H1 (cell line): ENCODE data around the gene MYCBPAP. TPM values are rescaled to one million over a fixed set of nuclear protein-coding genes. Genes with fewer than 3 reads are reported as not detected.

Experiments used
- KDM5A ChIP-seq: fragments of 200-600 bp; IDR thresholded peaks from 2 replicates; pipeline ENCODE4 v1.7.1; 2012; ENCODE audit warnings: mild to moderate bottlenecking, low read length, inconsistent platforms, mixed read lengths
- polyA plus RNA-seq, 7 experiments: library from polyadenylated mRNA; depleted of rRNA in 3 of 7; stranded (reverse) in 5 of 7; unstranded in 2 of 7; fragments of >200 nt in 5 of 7; fragments of 200-250 nt in 2 of 7; gene quantifications; 1 replicate in 5 of 7; 2 replicates in 1 of 7; 4 replicates in 1 of 7; pipeline versions ENCODE4 v1.2.1 to v1.2.3, GENCODE V29; 2011 to 2013; ENCODE audit warnings: missing spikeins in 2 of 7, mixed read lengths in 2 of 7
- total RNA-seq: library from RNA; stranded (reverse); fragmentation: NEBNext Ultra II Directional; extraction: Animal tissue kit (Norgen Biotek cat#: 25700); gene quantifications from 2 replicates; pipeline ENCODE4 v1.2.1, GENCODE V29; 2021
- TF ChIP-seq, protein P1 (sequence below): fragments of 300-600 bp; sonication (generic); IDR thresholded peaks from 2 replicates; pipeline ENCODE4 v1.7.1; 2012; ENCODE audit warnings: low read length, moderate library complexity, mild to moderate bottlenecking, inconsistent platforms; ENCODE audit not compliant: insufficient replicate concordance

MYCBPAP gene
- total and polyA plus RNA-seq, 2 of the 8 experiments (the other 6 are each of a cell fraction or from before 2014, with no cell fraction given): 0.89 to 3.3 TPM

DNA sequence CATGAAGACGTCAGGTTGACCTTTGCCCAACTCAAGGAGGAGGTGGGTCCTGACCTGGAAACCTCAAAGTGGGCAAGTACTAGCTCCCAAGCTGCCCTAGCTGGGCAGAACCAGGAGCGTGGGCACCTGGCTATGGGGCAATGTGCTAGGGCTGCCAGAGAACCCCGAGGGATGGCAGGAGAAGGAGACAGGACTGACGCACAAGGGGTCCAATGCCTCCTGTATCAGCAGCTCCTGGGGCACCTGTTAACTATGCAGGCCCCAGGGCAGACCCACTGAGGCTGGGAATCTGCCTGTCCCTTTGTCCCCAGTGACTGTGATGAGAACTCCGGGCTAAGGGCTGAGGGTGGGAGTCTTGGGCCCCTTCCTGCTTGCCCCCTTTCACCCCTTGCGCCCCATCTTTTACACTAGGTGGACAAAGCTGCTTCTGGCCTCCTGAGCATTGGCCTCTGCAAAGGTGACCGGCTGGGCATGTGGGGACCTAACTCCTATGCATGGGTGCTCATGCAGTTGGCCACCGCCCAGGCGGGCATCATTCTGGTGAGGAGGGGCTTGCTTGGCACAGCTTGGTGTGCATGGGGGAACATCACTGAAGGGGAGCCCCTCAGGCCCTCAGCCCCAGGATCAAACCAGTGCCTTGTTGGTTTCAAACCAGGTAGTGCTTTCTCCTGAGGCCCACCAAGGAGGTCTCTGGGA, 47.3 kb upstream of the MYCBPAP start (continued):
- TF ChIP-seq, protein P1, sequence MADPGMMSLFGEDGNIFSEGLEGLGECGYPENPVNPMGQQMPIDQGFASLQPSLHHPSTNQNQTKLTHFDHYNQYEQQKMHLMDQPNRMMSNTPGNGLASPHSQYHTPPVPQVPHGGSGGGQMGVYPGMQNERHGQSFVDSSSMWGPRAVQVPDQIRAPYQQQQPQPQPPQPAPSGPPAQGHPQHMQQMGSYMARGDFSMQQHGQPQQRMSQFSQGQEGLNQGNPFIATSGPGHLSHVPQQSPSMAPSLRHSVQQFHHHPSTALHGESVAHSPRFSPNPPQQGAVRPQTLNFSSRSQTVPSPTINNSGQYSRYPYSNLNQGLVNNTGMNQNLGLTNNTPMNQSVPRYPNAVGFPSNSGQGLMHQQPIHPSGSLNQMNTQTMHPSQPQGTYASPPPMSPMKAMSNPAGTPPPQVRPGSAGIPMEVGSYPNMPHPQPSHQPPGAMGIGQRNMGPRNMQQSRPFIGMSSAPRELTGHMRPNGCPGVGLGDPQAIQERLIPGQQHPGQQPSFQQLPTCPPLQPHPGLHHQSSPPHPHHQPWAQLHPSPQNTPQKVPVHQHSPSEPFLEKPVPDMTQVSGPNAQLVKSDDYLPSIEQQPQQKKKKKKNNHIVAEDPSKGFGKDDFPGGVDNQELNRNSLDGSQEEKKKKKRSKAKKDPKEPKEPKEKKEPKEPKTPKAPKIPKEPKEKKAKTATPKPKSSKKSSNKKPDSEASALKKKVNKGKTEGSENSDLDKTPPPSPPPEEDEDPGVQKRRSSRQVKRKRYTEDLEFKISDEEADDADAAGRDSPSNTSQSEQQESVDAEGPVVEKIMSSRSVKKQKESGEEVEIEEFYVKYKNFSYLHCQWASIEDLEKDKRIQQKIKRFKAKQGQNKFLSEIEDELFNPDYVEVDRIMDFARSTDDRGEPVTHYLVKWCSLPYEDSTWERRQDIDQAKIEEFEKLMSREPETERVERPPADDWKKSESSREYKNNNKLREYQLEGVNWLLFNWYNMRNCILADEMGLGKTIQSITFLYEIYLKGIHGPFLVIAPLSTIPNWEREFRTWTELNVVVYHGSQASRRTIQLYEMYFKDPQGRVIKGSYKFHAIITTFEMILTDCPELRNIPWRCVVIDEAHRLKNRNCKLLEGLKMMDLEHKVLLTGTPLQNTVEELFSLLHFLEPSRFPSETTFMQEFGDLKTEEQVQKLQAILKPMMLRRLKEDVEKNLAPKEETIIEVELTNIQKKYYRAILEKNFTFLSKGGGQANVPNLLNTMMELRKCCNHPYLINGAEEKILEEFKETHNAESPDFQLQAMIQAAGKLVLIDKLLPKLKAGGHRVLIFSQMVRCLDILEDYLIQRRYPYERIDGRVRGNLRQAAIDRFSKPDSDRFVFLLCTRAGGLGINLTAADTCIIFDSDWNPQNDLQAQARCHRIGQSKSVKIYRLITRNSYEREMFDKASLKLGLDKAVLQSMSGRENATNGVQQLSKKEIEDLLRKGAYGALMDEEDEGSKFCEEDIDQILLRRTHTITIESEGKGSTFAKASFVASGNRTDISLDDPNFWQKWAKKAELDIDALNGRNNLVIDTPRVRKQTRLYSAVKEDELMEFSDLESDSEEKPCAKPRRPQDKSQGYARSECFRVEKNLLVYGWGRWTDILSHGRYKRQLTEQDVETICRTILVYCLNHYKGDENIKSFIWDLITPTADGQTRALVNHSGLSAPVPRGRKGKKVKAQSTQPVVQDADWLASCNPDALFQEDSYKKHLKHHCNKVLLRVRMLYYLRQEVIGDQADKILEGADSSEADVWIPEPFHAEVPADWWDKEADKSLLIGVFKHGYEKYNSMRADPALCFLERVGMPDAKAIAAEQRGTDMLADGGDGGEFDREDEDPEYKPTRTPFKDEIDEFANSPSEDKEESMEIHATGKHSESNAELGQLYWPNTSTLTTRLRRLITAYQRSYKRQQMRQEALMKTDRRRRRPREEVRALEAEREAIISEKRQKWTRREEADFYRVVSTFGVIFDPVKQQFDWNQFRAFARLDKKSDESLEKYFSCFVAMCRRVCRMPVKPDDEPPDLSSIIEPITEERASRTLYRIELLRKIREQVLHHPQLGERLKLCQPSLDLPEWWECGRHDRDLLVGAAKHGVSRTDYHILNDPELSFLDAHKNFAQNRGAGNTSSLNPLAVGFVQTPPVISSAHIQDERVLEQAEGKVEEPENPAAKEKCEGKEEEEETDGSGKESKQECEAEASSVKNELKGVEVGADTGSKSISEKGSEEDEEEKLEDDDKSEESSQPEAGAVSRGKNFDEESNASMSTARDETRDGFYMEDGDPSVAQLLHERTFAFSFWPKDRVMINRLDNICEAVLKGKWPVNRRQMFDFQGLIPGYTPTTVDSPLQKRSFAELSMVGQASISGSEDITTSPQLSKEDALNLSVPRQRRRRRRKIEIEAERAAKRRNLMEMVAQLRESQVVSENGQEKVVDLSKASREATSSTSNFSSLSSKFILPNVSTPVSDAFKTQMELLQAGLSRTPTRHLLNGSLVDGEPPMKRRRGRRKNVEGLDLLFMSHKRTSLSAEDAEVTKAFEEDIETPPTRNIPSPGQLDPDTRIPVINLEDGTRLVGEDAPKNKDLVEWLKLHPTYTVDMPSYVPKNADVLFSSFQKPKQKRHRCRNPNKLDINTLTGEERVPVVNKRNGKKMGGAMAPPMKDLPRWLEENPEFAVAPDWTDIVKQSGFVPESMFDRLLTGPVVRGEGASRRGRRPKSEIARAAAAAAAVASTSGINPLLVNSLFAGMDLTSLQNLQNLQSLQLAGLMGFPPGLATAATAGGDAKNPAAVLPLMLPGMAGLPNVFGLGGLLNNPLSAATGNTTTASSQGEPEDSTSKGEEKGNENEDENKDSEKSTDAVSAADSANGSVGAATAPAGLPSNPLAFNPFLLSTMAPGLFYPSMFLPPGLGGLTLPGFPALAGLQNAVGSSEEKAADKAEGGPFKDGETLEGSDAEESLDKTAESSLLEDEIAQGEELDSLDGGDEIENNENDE: no peak
- TF ChIP-seq KDM5A: no peak
